ENCODE results near the gene CDH6. TPM values are rescaled to one million over a fixed set of nuclear protein-coding genes. Genes with fewer than 3 reads are reported as not detected.

CDH6 gene
- total and polyA plus RNA-seq, 2 donors (not counting 1 experiment from before 2014, with no cell fraction given), result not detected

GRCh38 chr5:31172881-31173280 lies 20.6 kb upstream of the CDH6 start:
- no peaks in the 10 kb centered on the region for H3K36me3 ChIP-seq (replicated peaks in 1 of 2; ENCODE audit: control extremely low read depth in 1 of 2, control insufficient read depth in 1 of 2, extremely low read depth in 1 of 2, insufficient read depth in 2 of 2, low read length in 1 of 2)
- H3K4me2 ChIP-seq (replicated peaks; ENCODE audit: low read depth, low read length, poor library complexity, severe bottlenecking), result no peak overlapping the region
- H3K4me3 ChIP-seq (ENCODE audit: control extremely low read depth in 1 of 5, extremely low read depth in 1 of 5, insufficient read depth in 1 of 5, low read depth in 2 of 5, low read length in 4 of 5), result no peak overlapping the region
- ChIA-PET CTCF (no interaction called here), POLR2A (no interaction called here)
- no peaks in the 10 kb centered on the region for H3K27me3 ChIP-seq (replicated peaks in 1 of 4; ENCODE audit: control extremely low read depth in 1 of 4, control insufficient read depth in 3 of 4, insufficient read depth in 4 of 4, low read length in 3 of 4)
- no peak overlapping the region for H3K27ac ChIP-seq (ENCODE audit: low read length in 2 of 2)
- ATAC-seq (ENCODE audit: low read depth) (no peak), DNase-seq (no peak)
- no peaks in the 10 kb centered on the region for H3K27me3 Mint-ChIP-seq
- H3K27ac Mint-ChIP-seq, result no peak overlapping the region
- H3K79me2 ChIP-seq (ENCODE audit: control insufficient read depth, insufficient read depth, low read length), result no peaks in the 10 kb centered on the region
- no peaks in the 10 kb centered on the region for H3K4me1 Mint-ChIP-seq
- no peaks in the 10 kb centered on the region for H3K4me1 ChIP-seq (ENCODE audit: control insufficient read depth in 2 of 2, insufficient read depth in 2 of 2, low read length in 2 of 2)
- TF ChIP-seq EZH2 (IDR thresholded peaks at IDR 0.05; ENCODE audit: borderline replicate concordance, insufficient read depth, low read depth, low read length, poor library complexity, severe bottlenecking), result no peak
- TF ChIP-seq CTCF (IDR thresholded peaks at IDR 0.05), result no peak
- H3K9ac ChIP-seq (ENCODE audit: low read length), result no peak overlapping the region
- H2AFZ ChIP-seq (ENCODE audit: insufficient read depth, low read depth, low read length, poor library complexity, severe bottlenecking), result no peak overlapping the region
- peaks cover 2% of the 10 kb centered on the region for H3K9me3 Mint-ChIP-seq (ENCODE audit: insufficient read depth)
- no peaks in the 10 kb centered on the region for H3K9me3 ChIP-seq (ENCODE audit: control extremely low read depth in 1 of 3, control insufficient read depth in 2 of 3, insufficient read depth in 1 of 3, low read length in 2 of 3)
- intact Hi-C loops (cut with micrococcal nuclease), result no loop called here
- H3K4me3 Mint-ChIP-seq, result no peak overlapping the region
- no peaks in the 10 kb centered on the region for H4K20me1 ChIP-seq (ENCODE audit: control insufficient read depth, insufficient read depth, low read length, poor library complexity, severe bottlenecking)

GRCh38 chr5:31173614-31174013 lies 19.9 kb upstream of the CDH6 start:
- Histone ChIP-seq H3K4me3 (ENCODE audit: control extremely low read depth in 1 of 5, extremely low read depth in 1 of 5, insufficient read depth in 1 of 5, low read depth in 2 of 5, low read length in 4 of 5) (no peak overlapping the region), H2AFZ (ENCODE audit: insufficient read depth, low read depth, low read length, poor library complexity, severe bottlenecking) (no peak overlapping the region), H3K4me1 (ENCODE audit: control insufficient read depth in 2 of 2, insufficient read depth in 2 of 2, low read length in 2 of 2) (no peaks in the 10 kb centered on the region), H3K36me3 (replicated peaks in 1 of 2; ENCODE audit: control extremely low read depth in 1 of 2, control insufficient read depth in 1 of 2, extremely low read depth in 1 of 2, insufficient read depth in 2 of 2, low read length in 1 of 2) (no peaks in the 10 kb centered on the region), H3K27ac (ENCODE audit: low read length in 2 of 2) (no peak overlapping the region), H3K9ac (ENCODE audit: low read length) (no peak overlapping the region), H4K20me1 (ENCODE audit: control insufficient read depth, insufficient read depth, low read length, poor library complexity, severe bottlenecking) (no peaks in the 10 kb centered on the region), H3K4me2 (replicated peaks; ENCODE audit: low read depth, low read length, poor library complexity, severe bottlenecking) (no peak overlapping the region), H3K9me3 (ENCODE audit: control extremely low read depth in 1 of 3, control insufficient read depth in 2 of 3, insufficient read depth in 1 of 3, low read length in 2 of 3) (no peaks in the 10 kb centered on the region), H3K79me2 (ENCODE audit: control insufficient read depth, insufficient read depth, low read length) (no peaks in the 10 kb centered on the region), H3K27me3 (replicated peaks in 1 of 4; ENCODE audit: control extremely low read depth in 1 of 4, control insufficient read depth in 3 of 4, insufficient read depth in 4 of 4, low read length in 3 of 4) (no peaks in the 10 kb centered on the region)
- H3K4me3 Mint-ChIP-seq, result no peak overlapping the region
- ATAC-seq (ENCODE audit: low read depth), result no peak
- H3K4me1 Mint-ChIP-seq, result no peaks in the 10 kb centered on the region
- TF ChIP-seq CTCF (IDR thresholded peaks at IDR 0.05) (no peak), EZH2 (IDR thresholded peaks at IDR 0.05; ENCODE audit: borderline replicate concordance, insufficient read depth, low read depth, low read length, poor library complexity, severe bottlenecking) (no peak)
- DNase-seq, result no peak
- intact Hi-C loops (cut with micrococcal nuclease), result no loop called here
- CTCF ChIA-PET, result no interaction called here
- 95% methylated on average over 2 of the region's 3 CpGs for WGBS (ENCODE audit: insufficient coverage)
- H3K27ac Mint-ChIP-seq, result no peak overlapping the region
- H3K9me3 Mint-ChIP-seq (ENCODE audit: insufficient read depth), result peaks cover 2% of the 10 kb centered on the region
- POLR2A ChIA-PET, result no interaction called here
- H3K27me3 Mint-ChIP-seq, result no peaks in the 10 kb centered on the region

All from B cell (primary cell).